ENCODE measurements around the gene ZNF837.
A peak's percentile ranks its signal among the peaks of the same experiment; 100 is the strongest.

Gene ZNF837

GRCh38 chr19:58368561-58369360 lies 12.1 kb downstream of the ZNF837 start:
- DNase-seq (ENCODE audit: extremely low read depth, low read depth), result no peak
- no peak for TF ChIP-seq CTCF (IDR thresholded peaks at IDR 0.05; ENCODE audit: low read depth, low read length, missing control alignments)
- H3K4me3 ChIP-seq (replicated peaks; ENCODE audit: low read depth, low read length), result no peak overlapping the region

GRCh38 chr19:58367698-58368454 lies 13.0 kb downstream of the ZNF837 start:
- no peak overlapping the region for H3K4me3 ChIP-seq (replicated peaks; ENCODE audit: low read depth, low read length)
- TF ChIP-seq CTCF (IDR thresholded peaks at IDR 0.05; ENCODE audit: low read depth, low read length, missing control alignments), result no peak
- no peak for DNase-seq (ENCODE audit: extremely low read depth, low read depth)

DNA sequence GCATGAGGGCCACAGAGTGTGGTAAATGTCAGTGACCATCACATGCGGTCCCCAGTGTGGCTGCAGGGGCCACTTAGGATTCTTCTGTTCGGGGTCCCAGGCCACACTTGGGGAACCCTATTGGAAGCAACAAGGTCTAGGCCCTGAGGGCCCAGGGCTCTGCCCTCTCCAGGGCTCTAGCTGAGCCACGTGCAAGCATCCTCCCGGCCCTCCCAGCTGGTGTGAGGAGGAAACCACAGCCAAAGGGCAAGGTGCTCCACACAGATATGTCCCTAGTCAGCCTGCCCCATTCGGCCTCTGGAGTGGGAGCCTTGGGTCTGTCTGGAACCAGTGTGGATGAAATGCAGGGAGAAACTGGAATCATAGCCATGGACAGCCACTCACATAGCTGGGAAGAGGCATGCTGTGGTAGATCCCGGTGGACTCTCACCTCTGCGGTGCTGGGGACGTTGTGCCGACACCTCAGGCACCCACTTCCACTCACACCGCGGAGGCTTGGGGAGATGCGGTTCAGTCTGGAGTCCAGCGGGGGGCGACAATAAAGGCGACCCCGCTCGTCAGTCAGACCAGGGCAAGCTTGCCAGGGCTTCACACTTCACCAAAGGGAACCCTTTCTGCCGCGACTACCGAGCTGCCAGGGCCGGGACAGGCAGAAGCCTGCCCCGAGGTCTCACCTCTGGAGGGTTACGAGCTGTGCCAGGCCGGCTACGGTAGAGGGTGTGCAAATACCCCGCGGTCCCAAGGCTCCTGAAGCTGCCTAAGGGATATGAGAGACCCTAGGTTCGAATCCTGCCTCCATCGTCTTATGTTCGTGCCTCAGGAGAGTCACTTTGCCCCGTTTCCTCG lies 14.0 kb downstream of the ZNF837 start:
- no peak overlapping the region for H3K4me3 ChIP-seq (replicated peaks; ENCODE audit: low read depth, low read length)
- TF ChIP-seq CTCF (IDR thresholded peaks at IDR 0.05; ENCODE audit: low read depth, low read length, missing control alignments), result no peak
- no peak for DNase-seq (ENCODE audit: extremely low read depth, low read depth)

DNA sequence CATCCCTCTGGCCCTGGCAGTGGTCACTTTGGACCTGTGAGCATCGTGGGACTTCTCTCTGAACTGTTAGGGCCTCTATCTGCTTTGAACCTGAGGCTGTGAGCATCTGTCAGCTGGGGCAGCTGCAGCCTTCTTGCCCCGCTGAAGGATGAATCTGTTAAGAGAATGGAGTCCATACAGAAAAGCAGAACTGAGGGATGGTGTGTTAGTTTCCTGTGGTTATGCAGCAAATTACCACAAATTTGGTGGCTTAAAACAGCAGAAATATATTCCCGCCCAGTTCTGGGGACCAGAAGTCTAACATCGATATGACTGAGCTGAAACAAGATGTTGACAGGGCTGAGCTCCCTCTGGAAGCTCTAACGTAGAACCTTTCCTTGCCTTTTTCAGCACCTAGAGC lies 16.7 kb downstream of the ZNF837 start:
- no peak for DNase-seq (ENCODE audit: extremely low read depth, low read depth)
- no peak overlapping the region for H3K4me3 ChIP-seq (replicated peaks; ENCODE audit: low read depth, low read length)
- TF ChIP-seq CTCF (IDR thresholded peaks at IDR 0.05; ENCODE audit: low read depth, low read length, missing control alignments), result no peak

GRCh38 chr19:58362272-58362994 lies 18.4 kb downstream of the ZNF837 start, which contains the start of gene ZNF497:
Gene ZNF497, minus strand, starts transcription at chr19:58362751. Its CDS starts 5,116 bp downstream, at chr19:58357635.
- DNase-seq (ENCODE audit: extremely low read depth, low read depth), result peak; percentile 90
- peak within 1 kb of the TSS; percentile 81 for H3K4me3 ChIP-seq (replicated peaks; ENCODE audit: low read depth, low read length)
- TF ChIP-seq CTCF (IDR thresholded peaks at IDR 0.05; ENCODE audit: low read depth, low read length, missing control alignments), result no peak

DNA sequence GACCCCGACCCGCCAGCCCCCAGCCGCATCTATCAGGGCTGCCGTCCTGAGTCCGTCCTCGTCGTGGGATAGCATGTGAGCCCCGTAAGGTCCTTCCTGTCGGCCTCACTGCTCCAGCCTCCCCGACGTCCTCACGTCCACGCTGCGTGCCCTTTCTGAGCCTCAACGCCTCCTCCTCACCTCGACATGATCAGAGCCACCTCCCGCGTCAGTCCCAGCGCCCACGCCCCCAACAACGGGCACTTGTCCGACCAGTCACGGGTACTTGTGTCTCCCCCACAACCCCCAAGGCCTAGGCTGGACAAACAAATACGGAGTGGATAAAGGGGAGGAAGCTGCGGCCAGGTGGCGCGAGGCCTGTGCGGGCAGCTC lies 18.9 kb downstream of the ZNF837 start:
- no peak for TF ChIP-seq CTCF (IDR thresholded peaks at IDR 0.05; ENCODE audit: low read depth, low read length, missing control alignments)
- DNase-seq (ENCODE audit: extremely low read depth, low read depth), result no peak
- peak overlapping the region; percentile 81 for H3K4me3 ChIP-seq (replicated peaks; ENCODE audit: low read depth, low read length)
